ENCODE data around the gene TRAPPC11. TPM values are rescaled to one million over a fixed set of nuclear protein-coding genes. Genes with fewer than 3 reads are reported as not detected.

TRAPPC11 gene
- total and polyA plus RNA-seq, 2 of the 13 experiments (the other 11 are each of a cell fraction or from before 2014, with no cell fraction given): 18.0 to 23.2 TPM

GRCh38 chr4:183728223-183729068 lies 69.4 kb downstream of the TRAPPC11 start (continued):
- TF ChIP-seq, protein P1, sequence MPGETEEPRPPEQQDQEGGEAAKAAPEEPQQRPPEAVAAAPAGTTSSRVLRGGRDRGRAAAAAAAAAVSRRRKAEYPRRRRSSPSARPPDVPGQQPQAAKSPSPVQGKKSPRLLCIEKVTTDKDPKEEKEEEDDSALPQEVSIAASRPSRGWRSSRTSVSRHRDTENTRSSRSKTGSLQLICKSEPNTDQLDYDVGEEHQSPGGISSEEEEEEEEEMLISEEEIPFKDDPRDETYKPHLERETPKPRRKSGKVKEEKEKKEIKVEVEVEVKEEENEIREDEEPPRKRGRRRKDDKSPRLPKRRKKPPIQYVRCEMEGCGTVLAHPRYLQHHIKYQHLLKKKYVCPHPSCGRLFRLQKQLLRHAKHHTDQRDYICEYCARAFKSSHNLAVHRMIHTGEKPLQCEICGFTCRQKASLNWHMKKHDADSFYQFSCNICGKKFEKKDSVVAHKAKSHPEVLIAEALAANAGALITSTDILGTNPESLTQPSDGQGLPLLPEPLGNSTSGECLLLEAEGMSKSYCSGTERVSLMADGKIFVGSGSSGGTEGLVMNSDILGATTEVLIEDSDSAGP (CRISPR knock-in tag; IDR thresholded peaks at IDR 0.05; ENCODE audit: borderline replicate concordance): peak; percentile 56; the same call in 1 of the 2 replicates
- TF ChIP-seq ASH2L (IDR thresholded peaks at IDR 0.05; ENCODE audit: insufficient read length, low read depth, low read length) (peak; percentile 64), SAP130 (CRISPR knock-in tag; IDR thresholded peaks at IDR 0.05; ENCODE audit: low read depth) (peak; percentile 67), ZNF556 (CRISPR knock-in tag; IDR thresholded peaks at IDR 0.05; ENCODE audit: borderline replicate concordance) (0 out of 2 replicates have a peak, but pooled peaks have one; percentile 18), EP300 (IDR thresholded peaks at IDR 0.05; ENCODE audit: low read depth in 2 of 2, low read length in 2 of 2) (peak in 1 of 2 experiments; percentile 24; a peak in 1 of 4 replicates), EP300 (CRISPR knock-in tag; IDR thresholded peaks at IDR 0.05; ENCODE audit: borderline replicate concordance) (0 out of 2 replicates have a peak, but pooled peaks have one; percentile 17), MEIS1 (CRISPR knock-in tag; IDR thresholded peaks at IDR 0.05; ENCODE audit: borderline replicate concordance) (peak; percentile 93; the same call in 1 of the 2 replicates), ZNF292 (CRISPR knock-in tag; IDR thresholded peaks at IDR 0.05; ENCODE audit: borderline replicate concordance, low read depth) (peak; percentile 19; the same call in 1 of the 2 replicates), DPF2 (CRISPR knock-in tag; IDR thresholded peaks at IDR 0.05; ENCODE audit: borderline replicate concordance, low read depth) (no peak), ZNF614 (CRISPR knock-in tag; IDR thresholded peaks at IDR 0.05; ENCODE audit: borderline replicate concordance) (0 out of 2 replicates have a peak, but pooled peaks have one; percentile 25), ZNF10 (CRISPR knock-in tag; IDR thresholded peaks at IDR 0.05; ENCODE audit: borderline replicate concordance, low read depth) (no peak), ZNF766 (CRISPR knock-in tag; IDR thresholded peaks at IDR 0.05; ENCODE audit: borderline replicate concordance) (no peak), MAFK (conservative IDR thresholded peaks at IDR 0.05 in 1 of 2, IDR thresholded peaks at IDR 0.05 in 1 of 2; ENCODE audit: low read length in 2 of 2) (no peak), CEBPB (IDR thresholded peaks at IDR 0.05; ENCODE audit: borderline replicate concordance, low read depth, low read length) (peak; percentile 70; the same call in 1 of the 2 replicates), ZFP62 (CRISPR knock-in tag; IDR thresholded peaks at IDR 0.05) (no peak), HIC2 (CRISPR knock-in tag; IDR thresholded peaks at IDR 0.05; ENCODE audit: low read depth) (0 out of 2 replicates have a peak, but pooled peaks have one; percentile 20), SRSF4 (IDR thresholded peaks at IDR 0.05; ENCODE audit: low read depth, low read length, poor library complexity, severe bottlenecking) (no peak), ZNF570 (CRISPR knock-in tag; IDR thresholded peaks at IDR 0.05; ENCODE audit: borderline replicate concordance) (no peak), HNF4A (CRISPR knock-in tag; IDR thresholded peaks at IDR 0.05) (peak; percentile 59)
- TF ChIP-seq, protein P2, sequence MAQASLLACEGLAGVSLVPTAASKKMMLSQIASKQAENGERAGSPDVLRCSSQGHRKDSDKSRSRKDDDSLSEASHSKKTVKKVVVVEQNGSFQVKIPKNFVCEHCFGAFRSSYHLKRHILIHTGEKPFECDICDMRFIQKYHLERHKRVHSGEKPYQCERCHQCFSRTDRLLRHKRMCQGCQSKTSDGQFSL (CRISPR knock-in tag; IDR thresholded peaks at IDR 0.05): no peak
